ENCODE results near the gene KRT81.

Gene KRT81

DNA sequence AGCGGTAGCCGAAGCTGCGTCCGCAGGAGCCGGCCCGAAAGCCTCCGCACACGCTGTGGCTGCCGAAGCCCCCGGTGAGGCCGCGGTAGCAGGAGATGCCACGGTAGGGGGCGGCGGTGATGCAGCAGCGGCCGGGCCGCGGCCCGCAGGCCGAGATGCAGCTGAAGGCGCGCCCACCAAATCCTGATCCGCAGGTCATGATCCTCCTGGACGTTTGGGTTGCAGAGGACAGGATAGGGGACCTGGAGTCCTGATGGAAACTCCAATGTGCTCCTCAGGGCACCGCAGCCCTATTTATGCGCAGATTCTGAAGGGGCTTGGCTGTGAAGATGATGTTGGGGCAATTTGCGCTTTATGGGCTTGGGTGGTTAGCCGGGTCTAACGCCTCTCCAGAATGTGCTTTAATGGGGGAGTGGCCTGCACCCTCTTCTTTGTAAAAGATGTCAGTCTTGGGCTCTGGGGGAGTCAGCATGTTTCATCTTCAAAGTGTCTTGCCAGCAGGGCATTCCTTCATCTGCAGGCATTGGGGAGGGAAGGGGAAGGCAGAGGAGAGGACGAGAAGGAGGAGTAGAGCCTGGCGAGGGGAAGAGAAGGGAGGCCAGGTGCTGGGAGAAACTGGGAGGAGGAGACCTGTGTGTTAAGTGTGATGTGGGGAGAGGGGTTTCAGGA lies at the start of gene KRT81:
Gene KRT81 (minus strand): TSS at position 268 of the 669 bp plus-strand sequence. CDS start 69 bp downstream, at position 199.
- DNase-seq (ENCODE audit: low read depth in 2 of 2, low spot score in 1 of 2) = no peak

DNA sequence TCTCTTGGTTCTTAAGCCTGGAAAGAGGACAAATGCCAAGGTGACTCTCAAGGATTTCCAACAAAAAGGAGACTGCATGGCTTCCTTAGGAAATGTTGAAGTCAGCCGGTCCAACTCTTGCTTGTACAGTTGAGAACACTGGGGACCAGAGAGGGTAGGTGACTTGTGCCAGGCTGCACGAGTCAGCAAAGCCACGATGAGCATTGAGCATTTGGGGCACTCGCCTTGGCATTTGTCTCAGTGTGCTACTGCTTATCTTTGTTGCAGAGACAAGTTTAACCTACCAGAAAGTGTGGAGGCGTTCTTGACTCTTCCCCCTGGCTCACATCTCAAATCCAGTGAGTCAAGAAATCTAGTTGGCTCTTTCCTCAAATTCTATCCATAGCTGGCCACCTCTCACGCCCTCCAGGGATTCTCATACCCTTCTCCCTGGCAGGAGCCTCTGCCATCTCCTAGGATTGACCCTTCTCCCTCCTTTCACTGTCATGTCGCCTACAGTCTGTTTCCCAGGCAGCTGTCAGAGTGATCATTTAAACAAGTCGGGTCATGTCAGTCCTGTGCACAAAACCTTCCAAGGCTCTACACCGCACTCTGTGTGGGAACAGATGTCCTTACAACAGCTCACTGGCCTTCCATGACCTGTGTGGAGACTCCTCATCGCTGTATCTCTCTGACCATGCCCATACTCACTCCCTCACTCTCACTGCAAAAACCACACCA lies 47.1 kb upstream of the KRT81 start:
- no peak for DNase-seq (ENCODE audit: low read depth in 2 of 2, low spot score in 1 of 2)

DNA sequence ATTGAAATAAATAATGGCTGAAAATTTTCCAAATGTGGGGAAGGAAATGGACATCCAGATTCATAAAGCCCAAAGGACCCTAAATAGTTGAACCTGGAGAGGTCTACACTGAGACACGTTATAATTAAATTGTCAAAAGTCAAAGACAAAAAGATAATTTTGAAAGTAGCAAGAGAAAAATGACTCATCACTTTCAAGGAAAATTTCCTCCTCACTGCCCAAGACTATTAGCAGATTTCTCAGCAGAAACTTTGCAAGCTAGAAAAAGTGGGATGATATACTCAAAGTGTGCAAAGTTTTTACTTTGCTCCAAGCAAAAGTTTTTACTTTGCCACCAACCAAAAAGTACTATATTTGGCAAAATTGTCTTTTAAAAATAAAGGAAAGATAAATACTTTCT lies 45.7 kb upstream of the KRT81 start:
- DNase-seq (ENCODE audit: low read depth in 2 of 2, low spot score in 1 of 2) = no peak

DNA sequence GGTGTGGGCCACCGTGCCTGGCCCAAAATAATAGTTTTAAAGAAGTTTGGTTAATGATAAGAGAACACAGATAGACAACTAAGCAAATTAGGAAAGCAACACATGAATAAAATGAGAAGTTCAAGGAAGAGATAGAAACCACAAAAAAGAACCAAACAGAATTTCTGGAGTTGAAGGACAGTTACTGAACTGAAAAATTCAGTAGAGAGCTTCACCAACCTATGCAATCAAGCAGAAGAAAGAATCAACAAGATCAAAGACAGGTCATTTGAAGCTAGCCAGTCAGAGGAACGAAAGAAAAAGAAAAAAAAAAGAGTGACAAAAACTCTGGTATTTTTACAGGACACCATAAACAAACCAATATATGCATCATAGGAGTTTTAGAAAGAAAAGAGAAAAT lies 45.3 kb upstream of the KRT81 start:
- DNase-seq (ENCODE audit: low read depth in 2 of 2, low spot score in 1 of 2) = no peak

DNA sequence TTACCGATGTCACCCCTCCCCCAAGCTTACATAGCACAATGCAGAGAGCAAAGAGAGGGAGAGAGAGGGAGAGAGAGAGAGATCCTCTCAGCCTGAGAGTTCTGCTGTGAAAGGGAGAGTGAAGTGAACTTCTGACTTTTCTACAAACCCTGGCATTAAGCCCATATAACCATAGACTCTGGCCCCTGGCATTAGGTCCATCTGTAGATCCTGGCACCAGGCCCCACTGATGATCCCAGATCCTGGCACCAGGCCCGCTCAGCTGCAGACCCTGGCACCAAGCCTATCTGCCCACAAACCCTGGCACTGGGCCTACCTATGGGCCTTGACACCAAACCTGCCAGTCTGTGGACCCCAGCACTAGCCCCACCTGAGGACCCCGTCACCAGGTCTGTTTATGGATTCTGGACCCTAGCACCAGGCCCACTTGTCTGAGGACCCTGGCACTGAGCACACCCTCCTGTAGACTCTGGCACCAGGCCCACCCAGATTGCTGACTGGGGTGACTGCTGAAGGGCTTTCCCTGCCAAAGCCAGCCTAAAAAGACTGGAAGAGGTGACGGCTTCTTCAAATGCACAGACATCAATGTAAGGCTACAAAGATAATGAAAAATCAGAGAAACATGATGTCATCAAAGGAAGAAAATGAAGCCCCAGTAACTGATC lies 44.4 kb upstream of the KRT81 start:
- no peak for DNase-seq (ENCODE audit: low read depth in 2 of 2, low spot score in 1 of 2)

DNA sequence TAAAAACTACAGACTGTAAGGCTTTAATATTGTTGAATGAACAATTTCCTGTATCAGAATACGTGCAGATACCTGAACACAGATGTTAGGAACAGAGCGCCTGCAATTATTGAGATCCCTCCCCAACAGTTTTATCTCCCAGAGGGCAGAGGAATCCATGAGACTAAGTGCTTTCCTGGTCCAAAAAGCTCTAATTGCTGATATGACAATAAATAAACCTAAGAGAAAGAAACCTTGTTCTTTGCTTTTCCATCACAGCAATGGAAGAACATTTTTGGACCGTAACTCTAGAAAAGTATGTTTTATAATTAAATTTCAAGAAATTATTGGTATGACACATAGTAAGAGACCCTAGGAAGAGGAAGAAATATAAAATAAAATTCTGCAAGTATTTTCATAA lies 42.9 kb upstream of the KRT81 start:
- no peak for DNase-seq (ENCODE audit: low read depth in 2 of 2, low spot score in 1 of 2)

DNA sequence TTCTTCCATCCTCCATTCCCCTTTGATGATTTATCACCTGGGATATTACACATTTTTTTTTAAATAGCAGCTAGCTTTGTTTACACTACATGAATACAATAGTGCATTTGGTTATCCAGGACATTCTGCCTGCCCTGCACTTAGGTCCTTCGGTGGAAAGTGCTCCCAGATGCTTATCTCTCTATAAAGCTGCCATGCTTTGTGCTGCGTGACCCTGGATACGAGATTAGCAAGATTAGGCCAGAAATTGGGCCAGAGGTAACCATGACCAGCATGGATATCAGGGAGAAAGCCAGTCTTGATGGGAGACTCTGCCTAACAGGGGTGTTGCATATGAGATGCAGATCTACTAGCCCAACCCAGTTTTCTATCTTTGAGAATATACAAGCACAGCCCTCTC lies 42.0 kb upstream of the KRT81 start:
- DNase-seq (ENCODE audit: low read depth in 2 of 2, low spot score in 1 of 2) = no peak

DNA sequence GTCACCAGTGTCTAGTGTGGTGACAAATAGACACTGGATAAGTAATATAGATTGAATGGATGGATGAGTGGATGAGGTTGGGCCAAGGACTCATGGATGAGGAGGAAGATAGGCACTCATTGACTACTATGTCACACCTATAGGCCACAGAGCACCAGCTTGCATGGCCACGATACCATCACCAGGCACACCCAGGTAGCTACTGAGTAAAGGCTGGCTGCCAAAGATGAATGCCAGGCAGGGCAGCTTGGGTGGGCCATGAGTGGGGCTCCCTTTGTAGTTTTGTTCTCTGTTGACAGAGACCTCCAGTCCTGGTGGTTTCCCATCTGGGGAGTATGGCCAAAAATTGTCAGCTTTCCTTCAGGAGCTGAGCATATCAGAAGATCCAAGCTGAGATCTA lies 41.0 kb upstream of the KRT81 start:
- no peak for DNase-seq (ENCODE audit: low read depth in 2 of 2, low spot score in 1 of 2)

DNA sequence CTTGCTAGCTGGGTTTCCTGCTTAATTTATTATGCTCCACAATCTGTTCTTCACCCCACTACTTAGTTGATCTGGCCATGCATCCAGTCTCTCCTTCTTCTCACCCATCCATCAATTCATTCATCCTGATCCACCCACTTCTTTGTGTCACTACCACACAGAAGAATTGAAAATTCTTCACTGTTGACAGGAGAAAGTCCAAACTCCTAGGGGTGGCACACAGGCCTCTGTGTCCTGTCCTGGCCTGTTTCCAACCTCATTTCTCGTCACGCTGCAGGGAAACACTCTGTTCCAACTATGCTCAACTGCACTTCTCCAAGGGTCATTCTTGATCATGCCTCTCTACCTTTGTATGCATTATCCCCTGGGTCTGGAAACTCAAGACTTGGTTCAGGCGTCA lies 40.5 kb upstream of the KRT81 start:
- DNase-seq (ENCODE audit: low read depth in 2 of 2, low spot score in 1 of 2) = no peak

DNA sequence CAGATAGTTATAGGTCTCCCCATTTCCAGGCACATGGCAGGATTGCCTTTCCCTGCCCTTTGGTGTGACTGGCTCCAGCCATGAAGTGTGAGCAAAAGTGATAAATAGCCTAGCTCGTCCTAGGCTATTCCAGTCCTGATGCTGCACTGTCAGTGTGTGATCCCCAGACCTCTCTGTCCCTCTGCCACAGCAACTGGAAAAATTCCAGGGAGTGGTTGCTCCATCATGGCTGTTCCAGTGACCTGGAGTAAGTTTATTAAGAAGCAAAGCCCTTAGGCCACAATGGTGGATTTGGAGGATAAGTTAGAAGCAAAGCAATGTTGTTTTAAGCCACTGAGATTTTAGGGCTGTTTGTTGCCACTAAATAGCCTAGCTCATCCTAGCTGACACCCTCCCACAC lies 39.7 kb upstream of the KRT81 start:
- DNase-seq (ENCODE audit: low read depth in 2 of 2, low spot score in 1 of 2) = no peak

DNA sequence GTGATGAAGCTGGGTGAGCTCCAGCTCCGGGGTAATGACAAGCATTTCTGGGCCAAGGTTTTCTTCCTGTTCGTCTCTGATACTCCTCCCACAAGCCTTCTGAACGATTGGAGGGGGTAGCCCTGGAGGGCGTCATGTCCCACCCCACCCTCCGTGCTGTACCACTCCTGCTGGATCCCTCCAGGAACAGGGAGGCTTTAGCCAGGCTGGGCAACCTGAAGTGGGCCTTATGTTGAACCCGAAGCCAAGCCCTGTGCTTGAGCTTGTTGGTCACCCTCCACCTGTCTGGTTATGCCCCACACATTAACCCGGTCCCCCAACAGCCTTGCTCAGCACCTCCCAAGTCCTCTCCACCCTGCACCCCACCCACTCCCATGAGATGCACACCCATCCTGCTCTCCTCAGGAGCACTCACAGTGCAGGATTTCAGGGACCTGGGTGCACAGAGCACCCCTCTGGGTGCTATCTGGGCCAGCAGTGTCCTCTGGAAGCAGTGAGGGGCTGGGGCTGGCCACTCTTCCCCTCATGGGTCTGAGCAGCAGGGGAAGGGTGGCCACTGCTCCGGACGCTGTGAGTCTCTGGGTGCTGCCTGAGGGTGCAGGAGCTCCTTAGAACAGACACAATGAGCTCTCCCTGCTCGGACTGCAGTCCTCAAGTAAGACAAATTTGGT lies 36.6 kb upstream of the KRT81 start:
- no peak for DNase-seq (ENCODE audit: low read depth in 2 of 2, low spot score in 1 of 2)

DNA sequence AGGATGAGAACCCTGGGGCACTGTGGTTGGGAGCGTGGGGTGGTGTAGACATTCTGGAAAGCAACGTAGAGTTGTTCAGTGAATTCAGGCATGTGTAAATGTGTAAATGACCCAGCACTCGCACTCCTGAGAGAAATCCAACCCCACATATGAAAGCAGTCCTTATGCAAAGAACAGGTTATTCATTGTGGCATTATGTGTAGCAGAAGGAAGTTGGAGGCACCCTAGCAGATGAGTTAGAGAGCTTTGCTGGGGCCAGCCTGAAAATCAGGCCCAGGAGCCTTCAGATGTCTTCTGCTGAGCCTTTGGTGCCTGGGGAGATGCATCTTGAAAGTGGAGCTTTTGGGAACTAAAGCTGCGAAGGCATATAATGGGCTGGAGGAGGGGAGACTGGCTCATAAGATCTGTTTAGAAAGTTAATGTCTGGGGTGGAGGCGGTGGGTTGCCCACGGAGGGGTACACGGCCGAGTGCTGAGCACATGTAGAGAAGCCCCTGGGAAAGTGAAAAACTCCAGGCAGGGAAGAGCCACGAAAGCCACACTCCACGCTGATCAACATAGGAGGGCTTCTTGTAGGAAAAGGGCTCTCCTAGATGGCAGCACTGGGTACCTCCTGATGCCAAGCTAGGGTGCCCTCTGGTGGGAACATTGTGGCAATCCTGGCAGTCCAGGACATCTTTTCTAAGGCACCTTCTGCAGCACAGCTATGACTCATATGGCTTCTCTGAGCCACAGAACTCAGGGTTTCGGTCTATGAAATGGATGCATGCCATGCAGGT lies 35.9 kb upstream of the KRT81 start:
- peak; percentile 37 to 56 for DNase-seq (ENCODE audit: low read depth in 2 of 2, low spot score in 1 of 2)

DNA sequence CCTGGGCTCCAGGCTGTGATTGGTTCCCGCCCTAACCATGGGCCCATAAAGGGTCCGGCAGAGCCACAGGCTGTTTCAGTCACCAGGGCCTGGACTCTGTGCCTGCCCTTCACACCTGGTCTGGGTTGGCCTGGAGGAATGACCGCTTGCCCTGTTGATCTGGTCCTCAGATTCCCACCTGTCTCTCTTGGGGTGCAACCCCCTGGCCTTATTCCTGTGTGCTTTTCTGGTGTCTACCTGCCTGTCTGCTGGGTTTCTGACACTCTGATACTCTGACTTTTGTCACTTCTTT lies 32.8 kb upstream of the KRT81 start:
- no peak for DNase-seq (ENCODE audit: low read depth in 2 of 2, low spot score in 1 of 2)

DNA sequence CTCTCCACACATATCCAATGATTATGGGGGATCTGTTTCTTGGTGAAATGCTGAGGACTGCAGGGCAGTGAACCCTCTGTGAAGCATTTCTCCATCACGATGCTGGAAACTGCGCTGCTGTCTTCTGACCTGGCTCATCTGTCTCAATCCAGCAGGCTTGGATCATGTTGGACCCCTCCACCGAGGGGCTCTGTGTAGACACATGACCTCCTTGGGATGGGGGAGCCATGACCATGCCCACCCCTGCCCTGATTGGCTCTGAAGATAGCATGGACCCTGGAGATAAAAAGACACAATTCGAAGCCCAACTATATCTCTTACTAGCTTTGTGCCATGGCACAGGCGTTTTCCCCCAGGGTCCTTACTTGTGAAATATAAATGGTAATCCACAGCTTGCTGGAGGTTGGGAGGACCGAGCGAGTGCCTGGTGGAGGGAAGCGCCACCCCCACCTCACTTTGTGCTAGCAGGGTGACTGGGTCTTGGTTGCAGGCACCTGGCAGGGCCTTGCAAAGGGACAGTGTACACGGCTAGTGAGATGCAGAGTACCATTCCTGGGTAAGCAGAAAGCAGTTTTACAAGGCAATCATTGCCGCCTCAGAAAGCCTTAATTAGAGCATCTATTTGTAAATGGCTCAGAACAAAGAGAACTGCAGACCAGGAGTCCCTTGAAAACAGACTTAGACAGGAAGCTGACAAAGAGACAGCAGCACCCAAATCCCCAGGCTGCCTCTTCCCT lies 32.2 kb upstream of the KRT81 start:
- DNase-seq (ENCODE audit: low read depth in 2 of 2, low spot score in 1 of 2) = no peak

DNA sequence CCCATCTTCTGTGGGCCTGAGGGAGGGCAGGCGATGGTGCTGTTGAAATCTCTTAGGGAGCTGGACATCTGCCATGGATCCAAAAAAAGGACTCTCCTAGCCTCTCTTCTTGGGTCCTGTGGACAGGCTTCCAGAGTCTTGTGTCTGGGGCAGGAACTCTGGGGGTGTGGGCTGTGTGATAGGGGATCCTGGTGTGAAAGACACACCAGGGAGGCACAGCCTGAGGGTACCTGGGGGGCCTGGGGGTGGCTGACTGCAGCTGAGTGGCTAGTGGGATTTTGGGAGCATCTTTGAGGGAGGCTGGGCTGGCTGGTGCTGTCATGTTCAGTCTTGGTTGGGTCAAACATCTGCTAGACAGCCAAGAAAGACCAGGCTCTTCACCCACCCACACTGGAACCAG lies 31.7 kb upstream of the KRT81 start:
- no peak for DNase-seq (ENCODE audit: low read depth in 2 of 2, low spot score in 1 of 2)

DNA sequence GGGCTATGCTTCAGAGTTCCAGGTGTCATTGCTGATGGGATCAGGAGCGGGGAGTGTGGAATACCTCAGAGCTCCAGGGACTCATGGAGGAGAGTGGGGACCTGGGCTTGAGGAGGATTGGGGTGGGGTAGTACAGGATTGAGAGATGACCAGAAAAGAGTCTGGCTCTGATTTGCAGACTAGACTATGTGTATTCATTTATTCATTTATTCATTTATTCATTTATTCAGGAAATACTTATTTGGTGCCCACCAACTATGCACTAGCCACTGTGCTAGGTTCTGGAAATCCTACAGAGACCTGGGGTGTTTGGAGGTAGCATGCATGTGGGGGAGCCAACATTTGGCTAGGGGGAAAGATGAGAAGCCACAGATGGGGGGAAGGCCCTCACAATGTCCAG lies 30.7 kb upstream of the KRT81 start:
- DNase-seq (ENCODE audit: low read depth in 2 of 2, low spot score in 1 of 2) = no peak

DNA sequence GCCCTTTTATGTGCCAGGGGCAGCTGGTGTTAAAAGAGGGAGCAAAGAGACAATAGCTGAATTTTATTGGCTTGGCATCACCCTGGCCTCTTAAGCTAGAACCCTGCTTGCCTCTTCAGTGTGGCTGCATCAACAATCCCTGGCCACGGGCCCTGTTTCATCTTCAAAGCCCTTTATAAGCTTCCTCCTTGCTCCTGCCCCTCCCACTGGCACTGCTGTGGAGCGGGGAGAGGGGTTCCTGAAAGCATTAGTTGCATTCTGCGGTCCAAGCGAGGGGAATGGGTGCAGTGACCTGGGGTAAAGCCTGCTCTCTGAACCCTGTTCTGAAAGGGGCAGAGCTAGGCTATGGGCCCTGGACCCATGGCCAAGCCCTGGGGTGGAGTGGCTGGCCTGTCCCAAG lies 30.1 kb upstream of the KRT81 start:
- no peak for DNase-seq (ENCODE audit: low read depth in 2 of 2, low spot score in 1 of 2)

DNA sequence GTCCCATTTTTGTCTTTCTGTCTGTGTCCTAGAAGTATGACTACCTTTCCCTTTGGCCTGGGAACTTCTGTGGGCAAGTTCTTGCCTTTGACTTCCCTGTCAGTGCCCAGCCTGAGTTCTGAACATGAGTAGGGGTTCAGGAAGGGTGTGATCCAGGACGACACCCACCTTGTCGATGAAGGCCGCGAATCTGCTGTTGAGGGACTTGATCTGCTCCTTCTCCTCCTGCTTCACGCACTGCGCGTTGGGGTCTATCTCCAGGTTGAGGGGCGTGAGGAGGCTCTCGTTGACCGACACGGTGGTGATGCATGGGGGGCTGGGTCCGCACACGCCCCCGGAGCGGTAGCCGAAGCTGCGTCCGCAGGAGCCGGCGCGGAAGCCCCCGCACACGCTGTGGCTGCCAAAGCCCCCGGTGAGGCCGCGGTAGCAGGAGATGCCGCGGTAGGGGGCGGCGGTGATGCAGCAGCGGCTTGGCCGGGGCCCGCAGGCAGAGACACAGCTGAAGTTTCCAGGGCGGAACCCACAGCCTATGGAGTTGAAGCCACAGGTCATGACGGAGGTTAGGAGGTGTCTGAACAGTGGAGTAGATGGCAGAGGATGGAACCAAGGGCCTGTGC lies 29.6 kb upstream of the KRT81 start, which contains the start of gene KRT83:
Gene KRT83 (minus strand): TSS at position 615 of the 617 bp plus-strand sequence. CDS start 63 bp downstream, at position 552.
- no peak for DNase-seq (ENCODE audit: low read depth in 2 of 2, low spot score in 1 of 2)

DNA sequence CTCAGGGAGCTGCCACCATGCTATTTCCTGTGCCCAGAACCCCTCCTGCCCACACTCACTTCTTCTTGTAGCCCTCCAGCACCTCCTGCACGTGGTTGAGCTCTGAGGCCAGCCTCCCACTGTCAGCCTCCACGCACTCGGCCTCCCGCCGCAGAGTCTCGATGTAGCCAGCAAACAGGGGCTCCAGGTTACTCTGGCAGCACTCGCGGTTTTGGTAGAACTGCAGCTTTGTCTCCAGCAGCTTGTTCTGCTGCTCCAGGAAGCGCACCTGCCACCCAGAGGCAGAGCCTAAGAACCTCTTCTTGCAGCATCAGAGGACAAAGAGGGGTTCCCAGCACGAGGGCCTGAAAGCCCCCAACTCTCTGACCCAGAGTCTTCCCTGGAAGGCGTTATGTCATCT lies 27.8 kb upstream of the KRT81 start:
- no peak for DNase-seq (ENCODE audit: low read depth in 2 of 2, low spot score in 1 of 2)

Measured in stimulated activated CD8-positive, alpha-beta memory T cell treated with anti-CD3 and anti-CD28 coated beads, Interleukin-4, amount 100 ng/mL, for 1 hour (primary cell).